PC-3 (cell line): ENCODE measurements around the gene FMNL2. TPM values are rescaled to one million over a fixed set of nuclear protein-coding genes. Genes with fewer than 3 reads are reported as not detected.

Source experiments
- ATAC-seq: fragments of 200-7000 bp; cut with Tn5 transposase; 2 replicates; pipeline ENCODE4 v1.9.1; 2020; ENCODE audit warnings: mild to moderate bottlenecking, moderate library complexity
- BruUV-seq: library from RNA; stranded (reverse); fragments of 400-500 nt; replicated peaks from 2 replicates; lab custom pipeline; 2021; lab: Mats Ljungman, UMichigan
- CTCF ChIA-PET: fragments of 300-600 bp; sonication (Branson Sonifier 250); formaldehyde crosslinking; loops from one replicate; lab custom pipeline; 2022; ENCODE audit warnings: antibody characterized with exemption; lab: Charles Lee
- POLR2A ChIA-PET: fragments of 300-600 bp; sonication (Branson Sonifier 250); formaldehyde crosslinking; loops from one replicate; lab custom pipeline; 2022; ENCODE audit warnings: antibody characterized with exemption; ENCODE audit not compliant: unreplicated experiment; lab: Charles Lee
- DNase-seq: peaks from one replicate; pipeline ENCODE4 v3.0.0-alpha.2; 2015
- H2AFZ ChIP-seq: fragments of 300-600 bp; sonication (generic); 2 replicates; pipeline ENCODE4 v1.6.0; 2016; ENCODE audit warnings: antibody characterized with exemption, low read length
- H3F3A ChIP-seq: fragments of 300-600 bp; sonication (generic); one replicate; pipeline ENCODE4 v1.6.0; 2017; ENCODE audit warnings: antibody characterized with exemption, low read length, control low read depth, mild to moderate bottlenecking; ENCODE audit not compliant: unreplicated experiment
- H3K27ac ChIP-seq: fragments of 300-600 bp; sonication (generic); 2 replicates; pipeline ENCODE4 v1.5.1; 2016; ENCODE audit warnings: mild to moderate bottlenecking, low read length
- H3K27me3 ChIP-seq: fragments of 300-600 bp; sonication (generic); 2 replicates; pipeline ENCODE4 v1.6.1; 2016; ENCODE audit warnings: low read length, mixed read lengths
- H3K36me3 ChIP-seq: fragments of 300-600 bp; sonication (generic); 2 replicates; pipeline ENCODE4 v1.6.1; 2016; ENCODE audit warnings: low read depth, mixed run types, low read length, mixed read lengths
- H3K4me1 ChIP-seq: fragments of 300-600 bp; sonication (generic); 2 replicates; pipeline ENCODE4 v1.5.1; 2016; ENCODE audit warnings: low read length; ENCODE audit not compliant: insufficient read depth
- H3K4me2 ChIP-seq: fragments of 300-600 bp; sonication (generic); 2 replicates; pipeline ENCODE4 v1.6.0; 2016; ENCODE audit warnings: low read length
- H3K4me3 ChIP-seq: fragments of 300-600 bp; sonication (generic); 2 replicates; pipeline ENCODE4 v1.5.1; 2016; ENCODE audit warnings: mild to moderate bottlenecking, low read length, mixed read lengths
- H3K79me2 ChIP-seq: fragments of 300-600 bp; sonication (generic); 2 replicates; pipeline ENCODE4 v1.6.1; 2017; ENCODE audit warnings: low read length, mixed read lengths
- H3K9ac ChIP-seq: fragments of 300-600 bp; sonication (generic); 2 replicates; pipeline ENCODE4 v1.6.0; 2016; ENCODE audit warnings: mild to moderate bottlenecking, low read length
- H3K9me2 ChIP-seq: fragments of 300-600 bp; sonication (generic); replicated peaks from 2 replicates; pipeline ENCODE4 v1.6.1; 2016; ENCODE audit warnings: mixed run types, low read length, mixed read lengths
- H3K9me3 ChIP-seq: fragments of 300-600 bp; sonication (generic); 2 replicates; pipeline ENCODE4 v1.6.1; 2016; ENCODE audit warnings: low read length, mixed read lengths
- H4K20me1 ChIP-seq: fragments of 300-600 bp; sonication (generic); 2 replicates; pipeline ENCODE4 v1.6.1; 2016; ENCODE audit warnings: low read length, mixed read lengths
- EZH2 ChIP-seq: fragments of 300-600 bp; sonication (generic); IDR thresholded peaks from one replicate; pipeline ENCODE4 v1.6.1; 2017; ENCODE audit warnings: antibody characterized with exemption, mild to moderate bottlenecking, low read length; ENCODE audit not compliant: unreplicated experiment
- EZH2phosphoT487 ChIP-seq: fragments of 300-600 bp; sonication (generic); IDR thresholded peaks from 2 replicates; pipeline ENCODE4 v1.6.1; 2018; ENCODE audit warnings: mild to moderate bottlenecking, antibody characterized with exemption, low read length, borderline replicate concordance
- intact Hi-C: fragments of 100-400 bp; cut with micrococcal nuclease; formaldehyde crosslinking; loops from 2 replicates; pipeline ENCODE4 v1.9.0; 2023
- total RNA-seq: library from RNA; depleted of rRNA; stranded (reverse); fragments of >200 nt; gene quantifications from 2 replicates; pipeline ENCODE4 v1.2.3, GENCODE V29; 2014
- TF ChIP-seq, protein P1 (sequence below): fragments of 300-600 bp; sonication (generic); conservative IDR thresholded peaks from 2 replicates; pipeline ENCODE4 v1.5.1; 2017; ENCODE audit warnings: antibody characterized with exemption, low read depth, mild to moderate bottlenecking, low read length

FMNL2 gene
- total RNA-seq, 1 experiment from 2014 or later = 15.8 TPM

DNA sequence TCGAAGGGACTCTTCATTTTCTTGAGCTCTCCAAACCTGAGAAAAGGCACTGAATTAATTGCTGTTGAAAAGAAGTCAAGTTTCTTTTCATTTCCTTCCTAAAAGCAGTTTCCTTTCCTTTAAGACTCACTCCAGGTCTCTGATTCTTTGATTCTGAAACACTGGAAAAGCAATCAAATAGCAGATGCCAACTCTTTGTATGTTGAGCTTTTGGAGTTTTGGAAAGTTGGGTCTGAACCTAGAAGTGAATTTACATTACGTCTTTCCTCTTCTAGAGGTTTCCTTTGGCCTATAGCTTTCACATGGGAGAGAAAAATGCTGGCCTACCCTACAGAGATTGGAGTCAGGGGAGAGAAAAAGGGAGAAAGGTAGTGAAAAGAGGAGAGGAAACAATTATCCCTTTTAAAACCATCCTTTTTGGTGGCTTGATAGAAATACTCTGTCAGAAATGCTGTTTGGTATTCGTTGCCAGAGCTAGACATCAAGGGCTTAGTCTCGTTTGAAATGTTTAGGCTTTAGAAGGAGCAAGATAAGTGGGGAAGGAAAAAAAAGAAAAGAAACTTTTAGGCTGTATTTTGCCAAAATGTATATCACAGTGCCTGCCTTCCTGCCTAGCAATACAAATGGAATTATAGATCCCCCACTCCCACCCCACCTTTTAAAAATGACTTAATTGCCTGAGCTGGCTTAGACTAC is 194.6 kb downstream of the FMNL2 start:
- POLR2A ChIA-PET = no interaction called here

DNA sequence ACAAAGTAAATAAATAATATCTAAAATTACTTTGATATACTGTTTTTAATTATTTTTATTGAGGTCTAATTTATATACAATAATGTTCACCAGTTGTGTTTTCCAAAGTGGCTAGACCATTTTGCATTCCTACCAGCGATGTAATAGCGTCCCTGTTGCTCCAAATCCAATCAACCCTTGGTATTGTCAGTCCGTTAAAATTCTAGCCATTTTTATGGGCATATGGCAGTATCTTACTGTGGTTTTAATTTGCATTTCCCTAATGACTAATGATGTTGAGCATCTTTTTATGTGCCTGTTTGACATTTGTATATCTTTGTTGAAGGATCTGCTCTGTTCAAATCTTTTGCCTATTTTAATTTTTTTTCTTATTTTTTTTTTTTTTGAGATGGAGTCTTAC is 197.3 kb downstream of the FMNL2 start:
- H4K20me1 ChIP-seq = no peaks in the 10 kb centered on the region
- no peak overlapping the region for H2AFZ ChIP-seq
- ATAC-seq = no peak
- TF ChIP-seq EZH2phosphoT487 = no peak
- no peak for TF ChIP-seq EZH2
- TF ChIP-seq, protein P1, sequence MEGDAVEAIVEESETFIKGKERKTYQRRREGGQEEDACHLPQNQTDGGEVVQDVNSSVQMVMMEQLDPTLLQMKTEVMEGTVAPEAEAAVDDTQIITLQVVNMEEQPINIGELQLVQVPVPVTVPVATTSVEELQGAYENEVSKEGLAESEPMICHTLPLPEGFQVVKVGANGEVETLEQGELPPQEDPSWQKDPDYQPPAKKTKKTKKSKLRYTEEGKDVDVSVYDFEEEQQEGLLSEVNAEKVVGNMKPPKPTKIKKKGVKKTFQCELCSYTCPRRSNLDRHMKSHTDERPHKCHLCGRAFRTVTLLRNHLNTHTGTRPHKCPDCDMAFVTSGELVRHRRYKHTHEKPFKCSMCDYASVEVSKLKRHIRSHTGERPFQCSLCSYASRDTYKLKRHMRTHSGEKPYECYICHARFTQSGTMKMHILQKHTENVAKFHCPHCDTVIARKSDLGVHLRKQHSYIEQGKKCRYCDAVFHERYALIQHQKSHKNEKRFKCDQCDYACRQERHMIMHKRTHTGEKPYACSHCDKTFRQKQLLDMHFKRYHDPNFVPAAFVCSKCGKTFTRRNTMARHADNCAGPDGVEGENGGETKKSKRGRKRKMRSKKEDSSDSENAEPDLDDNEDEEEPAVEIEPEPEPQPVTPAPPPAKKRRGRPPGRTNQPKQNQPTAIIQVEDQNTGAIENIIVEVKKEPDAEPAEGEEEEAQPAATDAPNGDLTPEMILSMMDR = no peak
- no peaks in the 10 kb centered on the region for H3K9me3 ChIP-seq
- H3K27ac ChIP-seq = no peak overlapping the region
- peaks cover 6% of the 10 kb centered on the region for H3K79me2 ChIP-seq
- no peak overlapping the region for H3K4me2 ChIP-seq
- H3K4me1 ChIP-seq = peaks cover 11% of the 10 kb centered on the region
- DNase-seq = no peak
- BruUV-seq = no TSS peak
- H3K9ac ChIP-seq = no peak overlapping the region
- no peaks in the 10 kb centered on the region for H3F3A ChIP-seq
- H3K36me3 ChIP-seq = no peaks in the 10 kb centered on the region
- ChIA-PET CTCF (no interaction called here), POLR2A (no interaction called here)
- H3K4me3 ChIP-seq = no peak overlapping the region
- intact Hi-C loops = no loop called here
- no peaks in the 10 kb centered on the region for H3K27me3 ChIP-seq
- no peaks in the 10 kb centered on the region for H3K9me2 ChIP-seq

More for the DNA sequence above, 194.6 kb downstream of the FMNL2 start:
- intact Hi-C loops = no loop called here
- BruUV-seq = no TSS peak
- Histone ChIP-seq H3K4me3 (no peak overlapping the region), H3K79me2 (peaks cover 17% of the 10 kb centered on the region), H3K9me3 (no peaks in the 10 kb centered on the region), H3K9me2 (no peaks in the 10 kb centered on the region), H3K36me3 (no peaks in the 10 kb centered on the region), H4K20me1 (no peaks in the 10 kb centered on the region), H3K4me2 (no peak overlapping the region), H3K27ac (no peak overlapping the region), H3F3A (no peaks in the 10 kb centered on the region), H3K4me1 (peaks cover 35% of the 10 kb centered on the region), H3K27me3 (no peaks in the 10 kb centered on the region), H2AFZ (no peak overlapping the region), H3K9ac (no peak overlapping the region)
- ATAC-seq = no peak
- CTCF ChIA-PET = no interaction called here
- TF ChIP-seq EZH2phosphoT487 = no peak
- no peak for TF ChIP-seq EZH2
- TF ChIP-seq, protein P1 = no peak
- DNase-seq = no peak

DNA sequence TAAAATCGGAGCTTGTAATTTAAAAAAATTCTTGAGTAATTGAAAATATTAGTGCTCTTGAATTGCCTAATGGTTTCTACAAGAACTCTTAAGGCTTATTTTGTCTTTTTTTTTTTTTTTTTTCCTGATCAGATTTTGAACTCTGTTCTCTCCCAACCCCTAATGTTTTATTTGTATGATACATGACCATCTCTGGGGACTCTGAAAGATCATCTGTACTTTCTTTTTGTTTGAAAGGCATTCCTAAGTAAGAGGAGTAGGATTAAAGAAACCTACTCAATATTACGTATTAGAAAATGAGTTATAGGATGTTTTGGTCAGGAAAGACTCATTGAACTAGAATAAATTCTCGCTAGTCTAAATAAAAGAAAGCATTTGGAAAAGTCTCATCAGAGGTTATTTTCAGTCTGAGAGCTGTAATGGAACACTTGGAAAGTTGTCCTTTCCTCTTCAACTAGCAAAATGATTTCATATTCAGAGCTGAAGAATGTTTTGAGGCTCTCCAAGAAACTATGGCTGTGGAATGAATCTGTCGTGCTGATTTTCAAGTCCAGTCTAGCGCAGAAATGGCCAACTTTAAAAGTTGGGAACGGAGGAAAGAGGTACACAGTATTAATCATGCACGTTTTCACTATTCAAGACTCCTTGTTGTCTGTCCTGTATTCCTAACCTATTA is 199.6 kb downstream of the FMNL2 start:
- Histone ChIP-seq H3K4me3 (no peak overlapping the region), H2AFZ (no peak overlapping the region), H3K4me1 (peaks cover 10% of the 10 kb centered on the region), H3F3A (no peaks in the 10 kb centered on the region), H4K20me1 (no peaks in the 10 kb centered on the region), H3K79me2 (no peaks in the 10 kb centered on the region), H3K9ac (no peak overlapping the region), H3K9me2 (no peaks in the 10 kb centered on the region), H3K36me3 (no peaks in the 10 kb centered on the region), H3K4me2 (no peak overlapping the region), H3K27ac (no peak overlapping the region), H3K9me3 (no peaks in the 10 kb centered on the region), H3K27me3 (no peaks in the 10 kb centered on the region)
- ChIA-PET CTCF (no interaction called here), POLR2A (no interaction called here)
- TF ChIP-seq, protein P1 = no peak
- TF ChIP-seq EZH2phosphoT487 = no peak
- TF ChIP-seq EZH2 = no peak
- BruUV-seq = no TSS peak
- intact Hi-C loops = no loop called here
- DNase-seq (no peak), ATAC-seq (no peak)
